HL-60 (cell line): Measurements from ENCODE around the gene ADRB1.

ENCODE experiments used
- GABPA ChIP-seq: IDR thresholded peaks from 2 replicates; pipeline ENCODE4 v1.6.1; 2012; ENCODE audit warnings: low read depth
- POLR2AphosphoS5 ChIP-seq: IDR thresholded peaks from 2 replicates; pipeline ENCODE4 v1.6.1; 2012; ENCODE audit warnings: low read depth
- TF ChIP-seq, protein P1 (sequence below): IDR thresholded peaks from one replicate; pipeline ENCODE4 v1.5.1; 2011; ENCODE audit warnings: low read length, control low read depth, inconsistent platforms; ENCODE audit not compliant: insufficient read depth
- TF ChIP-seq, protein P2 (sequence below): IDR thresholded peaks from 2 replicates; pipeline ENCODE4 v1.6.1; 2012; ENCODE audit warnings: low read depth; ENCODE audit not compliant: insufficient replicate concordance

DNA sequence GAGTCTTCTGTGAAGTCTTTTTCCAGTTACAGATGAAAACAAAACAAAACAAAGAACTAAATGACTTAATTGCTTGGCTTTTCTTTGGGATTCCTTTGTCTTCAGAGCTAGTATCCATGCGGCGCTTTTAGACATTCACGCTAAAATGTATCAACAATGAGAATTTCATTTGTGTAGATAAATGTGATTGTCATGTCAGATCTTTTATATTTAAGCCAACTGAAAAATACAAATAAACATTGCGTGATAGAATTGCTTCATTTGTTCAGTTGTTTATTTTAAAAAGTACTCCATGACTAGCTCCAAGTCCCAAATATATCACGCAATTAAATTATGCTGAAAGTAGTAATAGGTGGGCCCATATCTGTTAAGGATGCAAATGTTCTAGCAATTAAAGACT lies 7.9 kb upstream of the ADRB1 start:
- TF ChIP-seq, protein P1, sequence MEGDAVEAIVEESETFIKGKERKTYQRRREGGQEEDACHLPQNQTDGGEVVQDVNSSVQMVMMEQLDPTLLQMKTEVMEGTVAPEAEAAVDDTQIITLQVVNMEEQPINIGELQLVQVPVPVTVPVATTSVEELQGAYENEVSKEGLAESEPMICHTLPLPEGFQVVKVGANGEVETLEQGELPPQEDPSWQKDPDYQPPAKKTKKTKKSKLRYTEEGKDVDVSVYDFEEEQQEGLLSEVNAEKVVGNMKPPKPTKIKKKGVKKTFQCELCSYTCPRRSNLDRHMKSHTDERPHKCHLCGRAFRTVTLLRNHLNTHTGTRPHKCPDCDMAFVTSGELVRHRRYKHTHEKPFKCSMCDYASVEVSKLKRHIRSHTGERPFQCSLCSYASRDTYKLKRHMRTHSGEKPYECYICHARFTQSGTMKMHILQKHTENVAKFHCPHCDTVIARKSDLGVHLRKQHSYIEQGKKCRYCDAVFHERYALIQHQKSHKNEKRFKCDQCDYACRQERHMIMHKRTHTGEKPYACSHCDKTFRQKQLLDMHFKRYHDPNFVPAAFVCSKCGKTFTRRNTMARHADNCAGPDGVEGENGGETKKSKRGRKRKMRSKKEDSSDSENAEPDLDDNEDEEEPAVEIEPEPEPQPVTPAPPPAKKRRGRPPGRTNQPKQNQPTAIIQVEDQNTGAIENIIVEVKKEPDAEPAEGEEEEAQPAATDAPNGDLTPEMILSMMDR = no peak
- TF ChIP-seq POLR2AphosphoS5 = no peak
- TF ChIP-seq GABPA = no peak
- TF ChIP-seq, protein P2, sequence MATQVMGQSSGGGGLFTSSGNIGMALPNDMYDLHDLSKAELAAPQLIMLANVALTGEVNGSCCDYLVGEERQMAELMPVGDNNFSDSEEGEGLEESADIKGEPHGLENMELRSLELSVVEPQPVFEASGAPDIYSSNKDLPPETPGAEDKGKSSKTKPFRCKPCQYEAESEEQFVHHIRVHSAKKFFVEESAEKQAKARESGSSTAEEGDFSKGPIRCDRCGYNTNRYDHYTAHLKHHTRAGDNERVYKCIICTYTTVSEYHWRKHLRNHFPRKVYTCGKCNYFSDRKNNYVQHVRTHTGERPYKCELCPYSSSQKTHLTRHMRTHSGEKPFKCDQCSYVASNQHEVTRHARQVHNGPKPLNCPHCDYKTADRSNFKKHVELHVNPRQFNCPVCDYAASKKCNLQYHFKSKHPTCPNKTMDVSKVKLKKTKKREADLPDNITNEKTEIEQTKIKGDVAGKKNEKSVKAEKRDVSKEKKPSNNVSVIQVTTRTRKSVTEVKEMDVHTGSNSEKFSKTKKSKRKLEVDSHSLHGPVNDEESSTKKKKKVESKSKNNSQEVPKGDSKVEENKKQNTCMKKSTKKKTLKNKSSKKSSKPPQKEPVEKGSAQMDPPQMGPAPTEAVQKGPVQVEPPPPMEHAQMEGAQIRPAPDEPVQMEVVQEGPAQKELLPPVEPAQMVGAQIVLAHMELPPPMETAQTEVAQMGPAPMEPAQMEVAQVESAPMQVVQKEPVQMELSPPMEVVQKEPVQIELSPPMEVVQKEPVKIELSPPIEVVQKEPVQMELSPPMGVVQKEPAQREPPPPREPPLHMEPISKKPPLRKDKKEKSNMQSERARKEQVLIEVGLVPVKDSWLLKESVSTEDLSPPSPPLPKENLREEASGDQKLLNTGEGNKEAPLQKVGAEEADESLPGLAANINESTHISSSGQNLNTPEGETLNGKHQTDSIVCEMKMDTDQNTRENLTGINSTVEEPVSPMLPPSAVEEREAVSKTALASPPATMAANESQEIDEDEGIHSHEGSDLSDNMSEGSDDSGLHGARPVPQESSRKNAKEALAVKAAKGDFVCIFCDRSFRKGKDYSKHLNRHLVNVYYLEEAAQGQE = no peak
